GM12801 (cell line): ENCODE data around the gene CSNK1G3.

Experiments used
- CTCF ChIP-seq: IDR thresholded peaks from one replicate; pipeline ENCODE4 v1.5.1; 2011; ENCODE audit warnings: control low read depth; ENCODE audit not compliant: insufficient read length; ENCODE audit errors: extremely low read depth

The CSNK1G3 gene

GRCh38 chr5:123517476-123517875, 5.5 kb downstream of the CSNK1G3 start:
- TF ChIP-seq CTCF: no peak

GRCh38 chr5:123518111-123518510, 6.1 kb downstream of the CSNK1G3 start:
- no peak for TF ChIP-seq CTCF

- TF ChIP-seq CTCF: no peak
Measured at GRCh38 chr5:123520677-123521247, 8.8 kb downstream of the CSNK1G3 start.

- no peak for TF ChIP-seq CTCF
Measured at GRCh38 chr5:123524146-123524545, 12.2 kb downstream of the CSNK1G3 start.

- TF ChIP-seq CTCF: no peak
Measured at GRCh38 chr5:123527190-123527589, 15.2 kb downstream of the CSNK1G3 start.

GRCh38 chr5:123528065-123528464, 16.1 kb downstream of the CSNK1G3 start:
- TF ChIP-seq CTCF: no peak

GRCh38 chr5:123528878-123529277, 16.9 kb downstream of the CSNK1G3 start:
- TF ChIP-seq CTCF: no peak

GRCh38 chr5:123530728-123531127, 18.8 kb downstream of the CSNK1G3 start:
- TF ChIP-seq CTCF: no peak
